AG04450 (cell line): ENCODE data around the gene WDR90. TPM values are rescaled to one million over a fixed set of nuclear protein-coding genes. Genes with fewer than 3 reads are reported as not detected.

ENCODE experiments used
- CTCF ChIA-PET: fragments of 300-600, 350-600 bp; formaldehyde crosslinking; extraction: SDS; loops from one replicate; lab custom pipeline; 2022; ENCODE audit warnings: antibody characterized with exemption, inconsistent platforms; lab: Charles Lee
- POLR2A ChIA-PET: fragments of 350-600 bp; formaldehyde crosslinking; extraction: SDS; loops from one replicate; lab custom pipeline; 2021; ENCODE audit warnings: antibody characterized with exemption, inconsistent platforms; lab: Yijun Ruan, JAX
- DNase-seq: peaks from one replicate; pipeline ENCODE4 v3.0.0-alpha.2; 2011; ENCODE audit warnings: low read depth, low spot score
- H3K27ac ChIP-seq: one replicate; pipeline ENCODE4 v1.5.1; 2012; ENCODE audit warnings: low read depth, low read length, control low read depth
- H3K27me3 ChIP-seq: one replicate; pipeline ENCODE4 v1.6.0; 2012; ENCODE audit warnings: low read length; ENCODE audit not compliant: control insufficient read depth, insufficient read depth
- H3K4me3 ChIP-seq: 2 replicates; pipeline ENCODE4 v1.5.1; 2011; ENCODE audit warnings: mild to moderate bottlenecking, low read depth, low read length, control low read depth
- H3K9me3 ChIP-seq: 2 replicates; pipeline ENCODE4 v1.5.1; 2012; ENCODE audit warnings: low read length; ENCODE audit not compliant: control insufficient read depth, insufficient read depth
- CTCF ChIP-seq: IDR thresholded peaks from 2 replicates; pipeline ENCODE4 v1.5.1; 2011; ENCODE audit warnings: low read depth, low read length, control low read depth, inconsistent platforms
- polyA plus RNA-seq: library from polyadenylated mRNA; depleted of rRNA; stranded (reverse); fragments of >200 nt; gene quantifications from 2 replicates; pipeline ENCODE4 v1.2.3, GENCODE V29; 2011

The WDR90 gene
- polyA plus RNA-seq, 1 experiment, result 2.1 TPM

GRCh38 chr16:654034-654433 lies 4.9 kb downstream of the WDR90 start:
- no peak for TF ChIP-seq CTCF
- no peaks in the 10 kb centered on the region for H3K27me3 ChIP-seq
- CTCF ChIA-PET, result no interaction called here
- H3K4me3 ChIP-seq, result no peak overlapping the region
- POLR2A ChIA-PET, result no interaction called here
- no peak for DNase-seq
- no peak overlapping the region for H3K27ac ChIP-seq
- no peaks in the 10 kb centered on the region; the same call in 1 of the 2 replicates for H3K9me3 ChIP-seq

- TF ChIP-seq CTCF, result no peak
- ChIA-PET CTCF (no interaction called here), POLR2A (no interaction called here)
- no peak overlapping the region for H3K27ac ChIP-seq
- DNase-seq, result no peak
- H3K4me3 ChIP-seq, result no peak overlapping the region
- H3K27me3 ChIP-seq, result no peaks in the 10 kb centered on the region
- no peaks in the 10 kb centered on the region; the same call in 1 of the 2 replicates for H3K9me3 ChIP-seq
Observed at GRCh38 chr16:657487-657886, 8.3 kb downstream of the WDR90 start.

- Histone ChIP-seq H3K27ac (no peak overlapping the region), H3K27me3 (no peaks in the 10 kb centered on the region), H3K4me3 (no peak overlapping the region), H3K9me3 (no peaks in the 10 kb centered on the region; the same call in 1 of the 2 replicates)
- ChIA-PET CTCF (no interaction called here), POLR2A (interaction anchor here (0.6 kb wide), 1 partner anchor 11 kb away, joined by 14 read pairs; no protein-coding TSS in a partner anchor)
- TF ChIP-seq CTCF, result no peak
- no peak for DNase-seq
Observed at GRCh38 chr16:658679-659571, 9.8 kb downstream of the WDR90 start.

GRCh38 chr16:659618-660017 lies 10.5 kb downstream of the WDR90 start:
- Histone ChIP-seq H3K27ac (no peak overlapping the region), H3K9me3 (no peaks in the 10 kb centered on the region; the same call in 1 of the 2 replicates), H3K4me3 (no peak overlapping the region), H3K27me3 (no peaks in the 10 kb centered on the region)
- POLR2A ChIA-PET, result no interaction called here
- no peak for DNase-seq
- no peak for TF ChIP-seq CTCF
- CTCF ChIA-PET, result no interaction called here

- no peaks in the 10 kb centered on the region for H3K27me3 ChIP-seq
- H3K27ac ChIP-seq, result no peak overlapping the region
- H3K4me3 ChIP-seq, result no peak overlapping the region
- DNase-seq, result no peak
- H3K9me3 ChIP-seq, result no peaks in the 10 kb centered on the region; the same call in 1 of the 2 replicates
- CTCF ChIA-PET, result no interaction called here
- TF ChIP-seq CTCF, result no peak
- POLR2A ChIA-PET, result no interaction called here
Observed at GRCh38 chr16:660132-660458, 10.9 kb downstream of the WDR90 start.
